Osteocyte (in vitro differentiated cells): ENCODE measurements around the gene CIROP. TPM values are rescaled to one million over a fixed set of nuclear protein-coding genes. Genes with fewer than 3 reads are reported as not detected.

ENCODE experiments used
- DNase-seq: peaks from one replicate; pipeline ENCODE4 v3.0.0; 2021; ENCODE audit warnings: mixed read lengths; ENCODE audit not compliant: unreplicated experiment; ENCODE audit errors: extremely low spot score
- H3K27ac Mint-ChIP-seq: one replicate; pipeline ENCODE4 v1.8.0; 2021; ENCODE audit warnings: mild to moderate bottlenecking, mixed read lengths; ENCODE audit not compliant: unreplicated experiment
- H3K27me3 Mint-ChIP-seq: one replicate; pipeline ENCODE4 v1.8.0; 2021; ENCODE audit warnings: mixed read lengths; ENCODE audit not compliant: unreplicated experiment
- H3K36me3 Mint-ChIP-seq: one replicate; pipeline ENCODE4 v1.8.0; 2021; ENCODE audit warnings: mixed read lengths; ENCODE audit not compliant: unreplicated experiment
- H3K4me1 Mint-ChIP-seq: one replicate; pipeline ENCODE4 v1.8.0; 2021; ENCODE audit warnings: mixed read lengths; ENCODE audit not compliant: unreplicated experiment
- H3K4me3 Mint-ChIP-seq: one replicate; pipeline ENCODE4 v1.8.0; 2021; ENCODE audit warnings: mild to moderate bottlenecking, moderate library complexity, mixed read lengths; ENCODE audit not compliant: unreplicated experiment
- H3K9me3 Mint-ChIP-seq: one replicate; pipeline ENCODE4 v1.8.0; 2021; ENCODE audit warnings: mixed read lengths; ENCODE audit not compliant: unreplicated experiment
- total RNA-seq: library from RNA; stranded (reverse); gene quantifications from 2 replicates; pipeline ENCODE4 v1.2.1, GENCODE V29; 2021
- TF ChIP-seq, protein P1 (sequence below): fragments of 200-600 bp; sonication (generic); IDR thresholded peaks from 2 replicates; pipeline ENCODE4 v1.5.0; 2021; ENCODE audit warnings: antibody characterized with exemption, mild to moderate bottlenecking, moderate library complexity

Gene CIROP
- total RNA-seq, 1 donor from 2014 or later, result not detected

GRCh38 chr14:23093104-23093503 is 11.7 kb downstream of the CIROP start:
- H3K27ac Mint-ChIP-seq, result no peak overlapping the region
- no peaks in the 10 kb centered on the region for H3K9me3 Mint-ChIP-seq
- TF ChIP-seq, protein P1, sequence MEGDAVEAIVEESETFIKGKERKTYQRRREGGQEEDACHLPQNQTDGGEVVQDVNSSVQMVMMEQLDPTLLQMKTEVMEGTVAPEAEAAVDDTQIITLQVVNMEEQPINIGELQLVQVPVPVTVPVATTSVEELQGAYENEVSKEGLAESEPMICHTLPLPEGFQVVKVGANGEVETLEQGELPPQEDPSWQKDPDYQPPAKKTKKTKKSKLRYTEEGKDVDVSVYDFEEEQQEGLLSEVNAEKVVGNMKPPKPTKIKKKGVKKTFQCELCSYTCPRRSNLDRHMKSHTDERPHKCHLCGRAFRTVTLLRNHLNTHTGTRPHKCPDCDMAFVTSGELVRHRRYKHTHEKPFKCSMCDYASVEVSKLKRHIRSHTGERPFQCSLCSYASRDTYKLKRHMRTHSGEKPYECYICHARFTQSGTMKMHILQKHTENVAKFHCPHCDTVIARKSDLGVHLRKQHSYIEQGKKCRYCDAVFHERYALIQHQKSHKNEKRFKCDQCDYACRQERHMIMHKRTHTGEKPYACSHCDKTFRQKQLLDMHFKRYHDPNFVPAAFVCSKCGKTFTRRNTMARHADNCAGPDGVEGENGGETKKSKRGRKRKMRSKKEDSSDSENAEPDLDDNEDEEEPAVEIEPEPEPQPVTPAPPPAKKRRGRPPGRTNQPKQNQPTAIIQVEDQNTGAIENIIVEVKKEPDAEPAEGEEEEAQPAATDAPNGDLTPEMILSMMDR, result no peak
- no peaks in the 10 kb centered on the region for H3K27me3 Mint-ChIP-seq
- DNase-seq, result no peak
- peak overlapping the region; percentile 46 for H3K4me3 Mint-ChIP-seq
- H3K36me3 Mint-ChIP-seq, result peaks cover 38% of the 10 kb centered on the region
- H3K4me1 Mint-ChIP-seq, result peaks cover 18% of the 10 kb centered on the region

- TF ChIP-seq, protein P1, result no peak
- DNase-seq, result no peak
- Mint-ChIP-seq H3K27me3 (no peaks in the 10 kb centered on the region), H3K4me1 (peaks cover 7% of the 10 kb centered on the region), H3K4me3 (no peak overlapping the region), H3K27ac (no peak overlapping the region), H3K36me3 (peaks cover 43% of the 10 kb centered on the region), H3K9me3 (no peaks in the 10 kb centered on the region)
Observed at GRCh38 chr14:23091294-23092225, 13.2 kb downstream of the CIROP start.

- no peak for DNase-seq
Observed at GRCh38 chr14:23090254-23090636, 14.5 kb downstream of the CIROP start.

DNA sequence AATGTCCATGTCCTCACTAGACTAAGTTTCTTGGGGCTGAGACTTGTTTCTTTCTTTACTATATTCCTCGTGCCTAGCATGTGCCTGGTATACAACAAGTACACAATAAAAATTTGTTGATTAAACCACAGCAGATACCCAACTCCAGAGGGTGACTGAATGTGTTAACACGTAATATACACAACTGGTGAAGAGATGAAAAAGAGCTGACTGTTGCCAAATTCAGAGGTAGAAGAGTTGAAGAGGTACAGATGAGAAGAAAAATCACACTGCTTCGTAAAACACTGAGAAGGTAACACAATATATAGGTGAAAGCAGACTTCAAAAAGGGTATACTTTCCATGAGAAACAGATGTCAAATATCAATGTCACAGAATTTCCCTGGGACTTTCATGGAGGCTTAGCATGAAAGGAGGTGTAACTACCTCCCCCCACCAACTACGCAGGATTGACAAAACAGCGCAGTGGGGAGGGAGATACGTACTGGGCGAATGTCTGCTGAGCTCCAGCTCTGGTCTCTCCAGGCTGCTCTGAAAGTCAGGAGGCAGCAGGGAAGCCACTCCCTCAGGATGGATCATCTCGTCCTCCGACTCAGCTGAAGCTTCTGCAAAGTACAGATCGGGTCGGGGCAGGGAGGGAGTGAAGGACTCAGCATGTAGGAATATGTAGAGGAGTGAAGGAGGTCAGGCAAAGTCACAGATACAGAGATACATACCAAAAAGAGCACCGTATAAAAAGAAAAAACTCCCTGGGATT is 15.1 kb downstream of the CIROP start:
- H3K4me1 Mint-ChIP-seq, result no peaks in the 10 kb centered on the region
- no peaks in the 10 kb centered on the region for H3K27me3 Mint-ChIP-seq
- TF ChIP-seq, protein P1, result no peak
- no peak for DNase-seq
- H3K27ac Mint-ChIP-seq, result no peak overlapping the region
- no peak overlapping the region for H3K4me3 Mint-ChIP-seq
- no peaks in the 10 kb centered on the region for H3K9me3 Mint-ChIP-seq
- peaks cover 51% of the 10 kb centered on the region for H3K36me3 Mint-ChIP-seq

More at GRCh38 chr14:23090254-23090636, 14.5 kb downstream of the CIROP start:
- TF ChIP-seq, protein P1, result no peak
- no peaks in the 10 kb centered on the region for H3K4me1 Mint-ChIP-seq
- H3K4me3 Mint-ChIP-seq, result no peak overlapping the region
- H3K9me3 Mint-ChIP-seq, result no peaks in the 10 kb centered on the region
- H3K27ac Mint-ChIP-seq, result no peak overlapping the region
- peaks cover 51% of the 10 kb centered on the region for H3K36me3 Mint-ChIP-seq
- H3K27me3 Mint-ChIP-seq, result no peaks in the 10 kb centered on the region

DNA sequence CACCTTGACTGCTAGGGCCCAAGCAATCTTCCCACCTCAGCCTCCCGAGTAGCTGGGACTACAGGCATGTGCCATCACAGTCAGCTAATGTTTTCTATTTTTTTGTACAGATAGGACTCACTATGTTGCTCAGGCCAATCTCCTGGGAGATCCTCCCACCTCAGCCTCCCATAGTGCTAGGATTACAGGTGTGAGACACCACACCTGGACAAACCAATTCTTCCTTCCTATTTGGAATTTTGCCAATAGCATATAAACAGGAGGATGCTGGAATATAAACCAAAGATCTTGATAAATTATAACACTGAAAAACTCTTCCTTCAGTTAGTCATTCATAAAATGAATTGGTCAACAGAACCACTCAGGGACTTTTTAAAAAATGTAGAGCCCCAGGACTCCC is 18.2 kb downstream of the CIROP start:
- H3K9me3 Mint-ChIP-seq, result no peaks in the 10 kb centered on the region
- no peaks in the 10 kb centered on the region for H3K27me3 Mint-ChIP-seq
- no peaks in the 10 kb centered on the region for H3K4me1 Mint-ChIP-seq
- TF ChIP-seq, protein P1, result no peak
- H3K4me3 Mint-ChIP-seq, result no peak overlapping the region
- peaks cover 39% of the 10 kb centered on the region for H3K36me3 Mint-ChIP-seq
- no peak for DNase-seq
- no peak overlapping the region for H3K27ac Mint-ChIP-seq
